HepG2 (cell line): ENCODE measurements around the gene PROC. TPM values are rescaled to one million over a fixed set of nuclear protein-coding genes. Genes with fewer than 3 reads are reported as not detected.

Experiments
- ATAC-seq: fragments of 200-7000 bp; cut with Tn5 transposase; 3 replicates; pipeline ENCODE4 v1.9.1; 2020; ENCODE audit warnings: mild to moderate bottlenecking, moderate library complexity
- BruUV-seq: library from RNA; stranded (reverse); fragments of 400-500 nt; replicated peaks from 2 replicates; lab custom pipeline; 2021; lab: Mats Ljungman, UMichigan
- CTCF ChIA-PET: fragments of 300-600 bp; formaldehyde crosslinking; extraction: SDS; loops from one replicate; lab custom pipeline; 2021; ENCODE audit warnings: low total read pairs, inconsistent platforms, low intra/inter-chr PET ratio; lab: Yijun Ruan, JAX
- POLR2A ChIA-PET: fragments of 350-600 bp; sonication (Branson Sonifier 250); formaldehyde crosslinking; loops from one replicate; lab custom pipeline; 2020; ENCODE audit warnings: antibody characterized with exemption, inconsistent platforms; lab: Yijun Ruan, JAX
- DNase-seq: peaks from one replicate; pipeline ENCODE4 v3.0.0-alpha.2; 2015; ENCODE audit warnings: low spot score
- FAIRE-seq: peaks from 3 replicates; lab custom pipeline; 2011; peaks lifted over from hg19 to GRCh38; lab: Jason Lieb, UNC
- H2AFZ ChIP-seq: one replicate; pipeline ENCODE4 v1.6.1; 2011; ENCODE audit warnings: low read length, inconsistent platforms
- H3K27ac ChIP-seq: fragments of 300-600 bp; 3 replicates; pipeline ENCODE4 v1.8.0; 2011; ENCODE audit warnings: mixed run types, mild to moderate bottlenecking, mixed read lengths, low read length, inconsistent platforms; ENCODE audit not compliant: insufficient read depth; ENCODE audit errors: extremely low read length
- H3K27me3 ChIP-seq, 2 experiments: fragments of 200-600 bp in 1 of 2; 2 replicates in 1 of 2; 3 replicates in 1 of 2; pipeline versions ENCODE4 v1.6.0 to v1.8.0; 2011; ENCODE audit warnings: low read length in 2 of 2, mild to moderate bottlenecking in 2 of 2, moderate library complexity in 2 of 2, inconsistent platforms in 1 of 2; ENCODE audit not compliant: insufficient read depth in 2 of 2, control insufficient read depth in 1 of 2
- H3K36me3 ChIP-seq, 2 experiments: fragments of 200-600 bp in 1 of 2; replicated peaks in 1 of 2; 2 replicates in 1 of 2; 3 replicates in 1 of 2; pipeline versions ENCODE4 v1.5.1 to v1.8.0; 2011; ENCODE audit warnings: low read length in 2 of 2, inconsistent platforms in 1 of 2; ENCODE audit not compliant: insufficient read depth in 2 of 2, control insufficient read depth in 1 of 2
- H3K4me1 ChIP-seq: 2 replicates; pipeline ENCODE4 v1.5.1; 2012; ENCODE audit warnings: low read length, inconsistent platforms; ENCODE audit not compliant: insufficient read depth
- H3K4me2 ChIP-seq: 2 replicates; pipeline ENCODE4 v1.6.0; 2011; ENCODE audit warnings: low read depth, low read length, inconsistent platforms
- H3K4me3 ChIP-seq, 3 experiments: fragments of 200-600 bp in 1 of 3; sonication (generic), shearing (Covaris generic) in 1 of 3; replicated peaks in 1 of 3; 2 replicates each; pipeline ENCODE4 v1.5.1; 2011 to 2016; ENCODE audit warnings: low read length in 3 of 3, inconsistent platforms in 2 of 3, low read depth in 2 of 3, mild to moderate bottlenecking in 2 of 3, control low read depth in 1 of 3, mixed read lengths in 1 of 3; ENCODE audit not compliant: insufficient read depth in 1 of 3
- H3K79me2 ChIP-seq: one replicate; pipeline ENCODE4 v1.6.1; 2011; ENCODE audit warnings: low read length, inconsistent platforms; ENCODE audit not compliant: insufficient read depth
- H3K9ac ChIP-seq: 2 replicates; pipeline ENCODE4 v1.6.0; 2011; ENCODE audit warnings: mild to moderate bottlenecking, low read depth, low read length, inconsistent platforms; ENCODE audit not compliant: insufficient read depth
- H3K9me3 ChIP-seq: 2 replicates; pipeline ENCODE4 v1.5.1; 2012; ENCODE audit warnings: mild to moderate bottlenecking, low read length
- H4K20me1 ChIP-seq: 2 replicates; pipeline ENCODE4 v1.6.0; 2011; ENCODE audit warnings: inconsistent platforms, mild to moderate bottlenecking, low read length, moderate library complexity; ENCODE audit not compliant: insufficient read depth
- KLF13 ChIP-seq: sonication (generic); formaldehyde crosslinking; IDR thresholded peaks from 2 replicates; pipeline ENCODE4 v1.4.0; 2020; ENCODE audit warnings: mild to moderate bottlenecking, missing genetic modification reagents
- MAF1 ChIP-seq: sonication (generic); formaldehyde crosslinking; IDR thresholded peaks from 2 replicates; pipeline ENCODE4 v1.5.0; 2020; ENCODE audit warnings: missing genetic modification reagents, borderline replicate concordance
- MLXIP ChIP-seq: sonication (generic); formaldehyde crosslinking; IDR thresholded peaks from 2 replicates; pipeline ENCODE4 v1.9.0; 2021; ENCODE audit warnings: missing genetic modification reagents, borderline replicate concordance
- NR2C2 ChIP-seq: sonication (generic); formaldehyde crosslinking; IDR thresholded peaks from 2 replicates; pipeline ENCODE4 v1.4.0; 2020; ENCODE audit warnings: missing genetic modification reagents, mild to moderate bottlenecking, moderate library complexity, borderline replicate concordance
- PITX1 ChIP-seq: sonication (generic); formaldehyde crosslinking; IDR thresholded peaks from 2 replicates; pipeline ENCODE4 v1.5.1; 2020; ENCODE audit warnings: mild to moderate bottlenecking, missing genetic modification reagents
- RARG ChIP-seq: sonication (generic); formaldehyde crosslinking; IDR thresholded peaks from 2 replicates; pipeline ENCODE4 v1.4.0; 2020; ENCODE audit warnings: low read depth, mild to moderate bottlenecking, missing genetic modification reagents
- RFX3 ChIP-seq: IDR thresholded peaks from 2 replicates; pipeline ENCODE4 v1.6.1; 2016; ENCODE audit warnings: missing biosample characterization, missing genetic modification reagents
- ZBTB10 ChIP-seq: sonication (generic); formaldehyde crosslinking; IDR thresholded peaks from 2 replicates; pipeline ENCODE4 v1.4.0; 2020; ENCODE audit warnings: missing genetic modification reagents, borderline replicate concordance
- ZNF335 ChIP-seq: sonication (generic); formaldehyde crosslinking; IDR thresholded peaks from 2 replicates; pipeline ENCODE4 v1.4.0; 2020; ENCODE audit warnings: missing genetic modification reagents
- ZNF362 ChIP-seq: sonication (generic); formaldehyde crosslinking; IDR thresholded peaks from 2 replicates; pipeline ENCODE4 v1.4.0; 2020; ENCODE audit warnings: missing genetic modification reagents, mild to moderate bottlenecking, borderline replicate concordance
- ZNF550 ChIP-seq: sonication (generic); formaldehyde crosslinking; IDR thresholded peaks from 2 replicates; pipeline ENCODE4 v1.4.0; 2020; ENCODE audit warnings: mild to moderate bottlenecking, missing genetic modification reagents, borderline replicate concordance
- ZSCAN5A ChIP-seq: sonication (generic); formaldehyde crosslinking; IDR thresholded peaks from 2 replicates; pipeline ENCODE4 v1.8.0; 2022; ENCODE audit warnings: mild to moderate bottlenecking, missing genetic modification reagents, borderline replicate concordance
- WGBS: methylation state at CpG from one replicate; pipeline ENCODE4 v1.1.6; 2017; ENCODE audit warnings: low lambda C conversion rate; 5-methylcytosine and 5-hydroxymethylcytosine counted together
- in situ Hi-C: cut with HindIII; loops from 2 replicates; pipeline ENCODE4 v1.10.0; 2017; ENCODE audit warnings: low pct_unique_long_range_greater_than_20kb; ENCODE audit not compliant: extremely low pct_ligation_motif_present
- intact Hi-C: fragments of 100-400 bp; cut with micrococcal nuclease; formaldehyde crosslinking; loops from one replicate; pipeline ENCODE4 v1.10.0; 2022; ENCODE audit not compliant: unreplicated experiment
- polyA plus RNA-seq, 8 experiments: library from polyadenylated mRNA; depleted of rRNA in 3 of 8; stranded (reverse) in 7 of 8; unstranded in 1 of 8; fragments of >200 nt; fragmentation: Illumina TruSeq in 4 of 8; extraction: Trizol in 4 of 8; gene quantifications; 2 replicates each; pipeline versions ENCODE4 v1.2.1 to v1.2.3, GENCODE V29; 2011 to 2016; ENCODE audit warnings: low read depth in 4 of 8, missing spikeins in 1 of 8, mixed read lengths in 1 of 8; ENCODE audit not compliant: insufficient read depth in 1 of 8
- total RNA-seq, 5 experiments: library from RNA; depleted of rRNA; stranded (reverse); fragments of >200 nt; fragmentation: Illumina TruSeq; extraction: Trizol; gene quantifications; 2 replicates each; pipeline ENCODE4 v1.2.3, GENCODE V29; 2016; ENCODE audit warnings: low read depth in 1 of 5

PROC gene
- total and polyA plus RNA-seq, 2 of the 13 experiments (the other 11 are each of a cell fraction or from before 2014, with no cell fraction given), result 134 to 185 TPM

- Histone ChIP-seq H3K36me3 (no peaks in the 10 kb centered on the region), H3K4me3 (no peak overlapping the region), H3K9ac (no peak overlapping the region), H4K20me1 (no peaks in the 10 kb centered on the region), H3K4me1 (peaks cover 35% of the 10 kb centered on the region), H3K27me3 (no peaks in the 10 kb centered on the region), H2AFZ (no peak overlapping the region), H3K79me2 (peaks cover 5% of the 10 kb centered on the region), H3K4me2 (no peak overlapping the region), H3K27ac (no peak overlapping the region), H3K9me3 (no peaks in the 10 kb centered on the region)
- WGBS, result 100% methylated on average over 1 of the region's 1 CpG
- no TSS peak for BruUV-seq
- FAIRE-seq, result no peak
- ChIA-PET CTCF (no interaction called here), POLR2A (no interaction called here)
- no peak for ATAC-seq
- in situ Hi-C loops, result no loop called here
- DNase-seq, result no peak
- no peak for TF ChIP-seq PITX1 (CRISPR knock-in tag)
- TF ChIP-seq MAF1 (CRISPR knock-in tag), result no peak
- no peak for TF ChIP-seq RARG (CRISPR knock-in tag)
- no peak for TF ChIP-seq ZNF335 (CRISPR knock-in tag)
- no peak for TF ChIP-seq RFX3 (CRISPR knock-in tag)
- no peak for TF ChIP-seq ZBTB10 (CRISPR knock-in tag)
- no peak for TF ChIP-seq MLXIP
- no peak for TF ChIP-seq ZNF362 (CRISPR knock-in tag)
- TF ChIP-seq KLF13 (CRISPR knock-in tag), result no peak
- no peak for TF ChIP-seq ZNF550 (CRISPR knock-in tag)
- no peak for TF ChIP-seq ZSCAN5A (CRISPR knock-in tag)
- TF ChIP-seq NR2C2 (CRISPR knock-in tag), result no peak
- intact Hi-C loops, result no loop called here
These were observed 25.2 kb upstream of the PROC start for GRCh38 chr2:127392828-127393578.
